HepG2 (cell line): ENCODE results near the gene SYNE1.

Experiments
- EP300 ChIP-seq, 3 experiments: sonication (generic) in 1 of 3; formaldehyde crosslinking in 1 of 3; IDR thresholded peaks; 2 replicates each; pipeline versions ENCODE4 v1.5.1 to v1.6.1; 2011 to 2020; ENCODE audit warnings: low read depth in 2 of 3, low read length in 2 of 3, borderline replicate concordance in 1 of 3, improper control_type of control experiment in 1 of 3, mild to moderate bottlenecking in 1 of 3, missing genetic modification reagents in 1 of 3, moderate library complexity in 1 of 3
- ISX ChIP-seq: sonication (generic); formaldehyde crosslinking; conservative IDR thresholded peaks from 2 replicates; pipeline ENCODE4 v1.5.0; 2020; ENCODE audit warnings: missing genetic modification reagents
- POLR2AphosphoS5 ChIP-seq: IDR thresholded peaks from 2 replicates; pipeline ENCODE4 v1.6.1; 2012; ENCODE audit warnings: low read depth, low read length
- ZNF317 ChIP-seq: sonication (generic); formaldehyde crosslinking; IDR thresholded peaks from 2 replicates; pipeline ENCODE4 v1.5.0; 2020; ENCODE audit warnings: mild to moderate bottlenecking, missing genetic modification reagents
- ZNF644 ChIP-seq: IDR thresholded peaks from 2 replicates; pipeline ENCODE4 v1.6.1; 2016; ENCODE audit warnings: low read depth
- ZNF747 ChIP-seq: sonication (generic); formaldehyde crosslinking; IDR thresholded peaks from 2 replicates; pipeline ENCODE4 v1.8.1; 2023; ENCODE audit warnings: missing genetic modification reagents, mild to moderate bottlenecking, borderline replicate concordance
- TF ChIP-seq, protein P1 (sequence below): sonication (generic); formaldehyde crosslinking; IDR thresholded peaks from 2 replicates; pipeline ENCODE4 v1.4.0; 2020; ENCODE audit warnings: missing genetic modification reagents
- TF ChIP-seq, protein P2 (sequence below): sonication (generic); formaldehyde crosslinking; IDR thresholded peaks from 2 replicates; pipeline ENCODE4 v1.5.0; 2020; ENCODE audit warnings: mild to moderate bottlenecking, missing genetic modification reagents, moderate library complexity
- TF ChIP-seq, protein P3 (sequence below): sonication (generic); formaldehyde crosslinking; IDR thresholded peaks from 2 replicates; pipeline ENCODE4 v1.4.0; 2020; ENCODE audit warnings: mild to moderate bottlenecking, missing genetic modification reagents

GRCh38 chr6:152452639-152453038 is 184.5 kb downstream of the SYNE1 start:
- TF ChIP-seq EP300 (IDR thresholded peaks at IDR 0.05; ENCODE audit: low read depth in 2 of 2, low read length in 2 of 2) (no peak), EP300 (CRISPR knock-in tag; IDR thresholded peaks at IDR 0.05; ENCODE audit: borderline replicate concordance) (no peak), POLR2AphosphoS5 (no peak), ZNF747 (CRISPR knock-in tag) (no peak), ZNF317 (no peak), ISX (CRISPR knock-in tag) (no peak), ZNF644 (no peak)
- TF ChIP-seq, protein P1, sequence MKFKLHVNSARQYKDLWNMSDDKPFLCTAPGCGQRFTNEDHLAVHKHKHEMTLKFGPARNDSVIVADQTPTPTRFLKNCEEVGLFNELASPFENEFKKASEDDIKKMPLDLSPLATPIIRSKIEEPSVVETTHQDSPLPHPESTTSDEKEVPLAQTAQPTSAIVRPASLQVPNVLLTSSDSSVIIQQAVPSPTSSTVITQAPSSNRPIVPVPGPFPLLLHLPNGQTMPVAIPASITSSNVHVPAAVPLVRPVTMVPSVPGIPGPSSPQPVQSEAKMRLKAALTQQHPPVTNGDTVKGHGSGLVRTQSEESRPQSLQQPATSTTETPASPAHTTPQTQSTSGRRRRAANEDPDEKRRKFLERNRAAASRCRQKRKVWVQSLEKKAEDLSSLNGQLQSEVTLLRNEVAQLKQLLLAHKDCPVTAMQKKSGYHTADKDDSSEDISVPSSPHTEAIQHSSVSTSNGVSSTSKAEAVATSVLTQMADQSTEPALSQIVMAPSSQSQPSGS, result no peak
- TF ChIP-seq, protein P2, sequence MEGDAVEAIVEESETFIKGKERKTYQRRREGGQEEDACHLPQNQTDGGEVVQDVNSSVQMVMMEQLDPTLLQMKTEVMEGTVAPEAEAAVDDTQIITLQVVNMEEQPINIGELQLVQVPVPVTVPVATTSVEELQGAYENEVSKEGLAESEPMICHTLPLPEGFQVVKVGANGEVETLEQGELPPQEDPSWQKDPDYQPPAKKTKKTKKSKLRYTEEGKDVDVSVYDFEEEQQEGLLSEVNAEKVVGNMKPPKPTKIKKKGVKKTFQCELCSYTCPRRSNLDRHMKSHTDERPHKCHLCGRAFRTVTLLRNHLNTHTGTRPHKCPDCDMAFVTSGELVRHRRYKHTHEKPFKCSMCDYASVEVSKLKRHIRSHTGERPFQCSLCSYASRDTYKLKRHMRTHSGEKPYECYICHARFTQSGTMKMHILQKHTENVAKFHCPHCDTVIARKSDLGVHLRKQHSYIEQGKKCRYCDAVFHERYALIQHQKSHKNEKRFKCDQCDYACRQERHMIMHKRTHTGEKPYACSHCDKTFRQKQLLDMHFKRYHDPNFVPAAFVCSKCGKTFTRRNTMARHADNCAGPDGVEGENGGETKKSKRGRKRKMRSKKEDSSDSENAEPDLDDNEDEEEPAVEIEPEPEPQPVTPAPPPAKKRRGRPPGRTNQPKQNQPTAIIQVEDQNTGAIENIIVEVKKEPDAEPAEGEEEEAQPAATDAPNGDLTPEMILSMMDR (CRISPR knock-in tag), result no peak
- TF ChIP-seq, protein P3, sequence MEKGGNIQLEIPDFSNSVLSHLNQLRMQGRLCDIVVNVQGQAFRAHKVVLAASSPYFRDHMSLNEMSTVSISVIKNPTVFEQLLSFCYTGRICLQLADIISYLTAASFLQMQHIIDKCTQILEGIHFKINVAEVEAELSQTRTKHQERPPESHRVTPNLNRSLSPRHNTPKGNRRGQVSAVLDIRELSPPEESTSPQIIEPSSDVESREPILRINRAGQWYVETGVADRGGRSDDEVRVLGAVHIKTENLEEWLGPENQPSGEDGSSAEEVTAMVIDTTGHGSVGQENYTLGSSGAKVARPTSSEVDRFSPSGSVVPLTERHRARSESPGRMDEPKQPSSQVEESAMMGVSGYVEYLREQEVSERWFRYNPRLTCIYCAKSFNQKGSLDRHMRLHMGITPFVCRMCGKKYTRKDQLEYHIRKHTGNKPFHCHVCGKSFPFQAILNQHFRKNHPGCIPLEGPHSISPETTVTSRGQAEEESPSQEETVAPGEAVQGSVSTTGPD (CRISPR knock-in tag), result no peak
